Measurements from ENCODE around the gene KIT. TPM values are rescaled to one million over a fixed set of nuclear protein-coding genes. Genes with fewer than 3 reads are reported as not detected.

The KIT gene
- total and polyA plus RNA-seq, 4 donors = 3.9 to 74.4 (median 15.3) TPM

DNA sequence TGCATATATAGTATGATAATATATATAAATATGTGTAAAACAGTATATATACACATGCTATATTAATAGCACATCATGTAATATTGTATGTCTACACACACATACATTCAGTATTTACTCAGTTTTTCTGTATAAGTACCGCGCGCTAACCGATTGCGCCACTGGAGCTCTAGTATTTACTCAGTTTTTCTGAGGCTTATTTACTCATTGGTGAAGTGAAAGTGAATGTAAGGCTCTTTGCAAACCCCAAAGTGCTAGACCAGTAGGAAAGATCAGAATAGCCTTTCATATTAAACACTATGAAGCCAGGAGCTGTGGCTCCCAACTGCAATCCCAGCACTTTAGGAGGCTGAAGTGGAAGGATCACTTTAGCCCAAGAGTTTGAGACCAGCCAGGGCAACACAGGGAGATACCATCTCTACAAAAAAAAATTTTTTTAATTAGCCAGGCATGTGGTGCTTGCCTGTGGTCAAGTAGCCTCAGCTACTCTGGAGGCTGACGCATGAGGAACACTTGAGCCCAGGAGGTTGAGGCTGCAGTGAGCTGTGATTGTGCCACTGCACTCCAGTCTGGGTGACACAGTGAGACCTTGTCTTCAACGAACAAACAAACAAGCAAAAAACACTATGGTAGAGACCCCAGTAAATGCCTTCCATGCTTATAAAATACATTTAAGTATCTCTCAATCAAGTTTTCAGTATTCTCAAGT is 125.8 kb downstream of the KIT start:
- Histone ChIP-seq H3K36me3 (ENCODE audit: control insufficient read depth in 4 of 4, insufficient read depth in 4 of 4, low read length in 4 of 4) (no peaks in the 10 kb centered on the region), H3K27ac (ENCODE audit: low read depth in 1 of 2, low read length in 1 of 2) (peak overlapping the region; percentile 72 to 86), H3K4me1 (ENCODE audit: control insufficient read depth in 5 of 5, insufficient read depth in 5 of 5, low read length in 5 of 5) (peaks cover 0 to 39% (median 31%) of the 10 kb centered on the region in 5 donors), H3K9ac (ENCODE audit: insufficient read depth in 1 of 2, low read length in 2 of 2) (no peak overlapping the region), H3K9me3 (ENCODE audit: control insufficient read depth in 4 of 4, insufficient read depth in 3 of 4, low read length in 3 of 4) (peaks cover 0 to 2% (median 0%) of the 10 kb centered on the region in 4 donors), H3K27me3 (ENCODE audit: control insufficient read depth in 3 of 3, insufficient read depth in 3 of 3, low read length in 2 of 3) (no peaks in the 10 kb centered on the region), H3K4me3 (no peak overlapping the region)
- TF ChIP-seq, protein P1, sequence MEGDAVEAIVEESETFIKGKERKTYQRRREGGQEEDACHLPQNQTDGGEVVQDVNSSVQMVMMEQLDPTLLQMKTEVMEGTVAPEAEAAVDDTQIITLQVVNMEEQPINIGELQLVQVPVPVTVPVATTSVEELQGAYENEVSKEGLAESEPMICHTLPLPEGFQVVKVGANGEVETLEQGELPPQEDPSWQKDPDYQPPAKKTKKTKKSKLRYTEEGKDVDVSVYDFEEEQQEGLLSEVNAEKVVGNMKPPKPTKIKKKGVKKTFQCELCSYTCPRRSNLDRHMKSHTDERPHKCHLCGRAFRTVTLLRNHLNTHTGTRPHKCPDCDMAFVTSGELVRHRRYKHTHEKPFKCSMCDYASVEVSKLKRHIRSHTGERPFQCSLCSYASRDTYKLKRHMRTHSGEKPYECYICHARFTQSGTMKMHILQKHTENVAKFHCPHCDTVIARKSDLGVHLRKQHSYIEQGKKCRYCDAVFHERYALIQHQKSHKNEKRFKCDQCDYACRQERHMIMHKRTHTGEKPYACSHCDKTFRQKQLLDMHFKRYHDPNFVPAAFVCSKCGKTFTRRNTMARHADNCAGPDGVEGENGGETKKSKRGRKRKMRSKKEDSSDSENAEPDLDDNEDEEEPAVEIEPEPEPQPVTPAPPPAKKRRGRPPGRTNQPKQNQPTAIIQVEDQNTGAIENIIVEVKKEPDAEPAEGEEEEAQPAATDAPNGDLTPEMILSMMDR (IDR thresholded peaks at IDR 0.05; ENCODE audit: control extremely low read depth, extremely low read depth) = no peak
- DNase-seq = peak in 1 of 3 donors; percentile 20
- WGBS, 2 donors = 63 to 79% methylated on average over 7 of the region's 7 CpGs
- peak; percentile 21 for ATAC-seq (ENCODE audit: insufficient read depth, low FRiP score)

GRCh38 chr4:54784161-54784671 is 126.5 kb downstream of the KIT start:
- Histone ChIP-seq H3K36me3 (ENCODE audit: control insufficient read depth in 4 of 4, insufficient read depth in 4 of 4, low read length in 4 of 4) (no peaks in the 10 kb centered on the region), H3K27ac (ENCODE audit: low read depth in 1 of 2, low read length in 1 of 2) (peak overlapping the region; percentile 74 to 87), H3K4me1 (ENCODE audit: control insufficient read depth in 5 of 5, insufficient read depth in 5 of 5, low read length in 5 of 5) (peaks cover 0 to 39% (median 31%) of the 10 kb centered on the region in 5 donors), H3K27me3 (ENCODE audit: control insufficient read depth in 3 of 3, insufficient read depth in 3 of 3, low read length in 2 of 3) (no peaks in the 10 kb centered on the region), H3K4me3 (no peak overlapping the region), H3K9me3 (ENCODE audit: control insufficient read depth in 4 of 4, insufficient read depth in 3 of 4, low read length in 3 of 4) (peaks cover 0 to 2% (median 0%) of the 10 kb centered on the region in 4 donors), H3K9ac (ENCODE audit: insufficient read depth in 1 of 2, low read length in 2 of 2) (no peak overlapping the region)
- DNase-seq (peak; percentile 96 to 99 (median 97)), ATAC-seq (ENCODE audit: insufficient read depth, low FRiP score) (peak; percentile 60)
- WGBS, 2 donors = 34 to 60% methylated on average over 14 of the region's 14 CpGs
- TF ChIP-seq, protein P1 (IDR thresholded peaks at IDR 0.05; ENCODE audit: control extremely low read depth, extremely low read depth) = no peak
